ENCODE measurements around the gene CCDC88C.
"Not testable (repeated sequence)": the region's sequence is repeated elsewhere in the genome, so short reads cannot be mapped to it uniquely, and the experiment has no call there.

CCDC88C gene

GRCh38 chr14:91242635-91243034, 175.0 kb downstream of the CCDC88C start:
- DNase-seq = no peak

GRCh38 chr14:91241863-91242262, 175.8 kb downstream of the CCDC88C start:
- no peak for DNase-seq

- no peak for DNase-seq
Observed at GRCh38 chr14:91238661-91239060, 179.0 kb downstream of the CCDC88C start.

- no peak for DNase-seq
Observed at GRCh38 chr14:91238085-91238484, 179.5 kb downstream of the CCDC88C start.

- DNase-seq = no peak
Observed at GRCh38 chr14:91237219-91237618, 180.4 kb downstream of the CCDC88C start.

GRCh38 chr14:91235841-91236240, 181.8 kb downstream of the CCDC88C start:
- no peak for DNase-seq

GRCh38 chr14:91234791-91235114, 182.9 kb downstream of the CCDC88C start:
- no peak for DNase-seq

GRCh38 chr14:91233936-91234790, 183.5 kb downstream of the CCDC88C start:
- DNase-seq = no peak

- DNase-seq = no peak
Observed at GRCh38 chr14:91232603-91233002, 185.0 kb downstream of the CCDC88C start.

- DNase-seq = no peak
Observed at GRCh38 chr14:91232052-91232451, 185.6 kb downstream of the CCDC88C start.

GRCh38 chr14:91231446-91231845, 186.2 kb downstream of the CCDC88C start:
- DNase-seq = no peak

- no peak for DNase-seq
Observed at GRCh38 chr14:91230397-91231035, 187.1 kb downstream of the CCDC88C start.

- no peak for DNase-seq
Observed at GRCh38 chr14:91229743-91230200, 187.8 kb downstream of the CCDC88C start.

GRCh38 chr14:91229005-91229382, 188.6 kb downstream of the CCDC88C start:
- DNase-seq = no peak

- no peak for DNase-seq
Observed at GRCh38 chr14:91228112-91229004, 189.3 kb downstream of the CCDC88C start.

GRCh38 chr14:91227183-91227628, 190.4 kb downstream of the CCDC88C start:
- DNase-seq = no peak

- DNase-seq = not testable (repeated sequence)
Observed at GRCh38 chr14:91226360-91226759, 191.3 kb downstream of the CCDC88C start.

GRCh38 chr14:91225025-91225424, 192.6 kb downstream of the CCDC88C start:
- no peak for DNase-seq

GRCh38 chr14:91223028-91223783, 194.4 kb downstream of the CCDC88C start:
- no peak for DNase-seq

Measured in T1000 (cell line).